AG04449 (cell line): ENCODE measurements around the gene USP31.

Source experiments
- CTCF ChIA-PET: fragments of 350-600 bp; formaldehyde crosslinking; extraction: SDS; loops from one replicate; lab custom pipeline; 2021; ENCODE audit warnings: antibody characterized with exemption; lab: Yijun Ruan, JAX
- POLR2A ChIA-PET: fragments of 400-600, 350-600 bp; formaldehyde crosslinking; extraction: SDS; loops from one replicate; lab custom pipeline; 2020; ENCODE audit warnings: antibody characterized with exemption, inconsistent platforms; lab: Yijun Ruan, JAX
- DNase-seq: peaks from one replicate; pipeline ENCODE4 v3.0.0-alpha.2; 2010; ENCODE audit warnings: low read depth, low spot score
- H3K4me3 ChIP-seq: 2 replicates; pipeline ENCODE4 v1.5.1; 2011; ENCODE audit warnings: low read depth, mild to moderate bottlenecking, control low read depth, low read length
- TF ChIP-seq, protein P1 (sequence below): IDR thresholded peaks from one replicate; pipeline ENCODE4 v1.5.1; 2011; ENCODE audit warnings: mild to moderate bottlenecking, moderate library complexity, low read length, control low read depth, inconsistent platforms; ENCODE audit not compliant: insufficient read depth; ENCODE audit errors: missing control alignments

The USP31 gene

DNA sequence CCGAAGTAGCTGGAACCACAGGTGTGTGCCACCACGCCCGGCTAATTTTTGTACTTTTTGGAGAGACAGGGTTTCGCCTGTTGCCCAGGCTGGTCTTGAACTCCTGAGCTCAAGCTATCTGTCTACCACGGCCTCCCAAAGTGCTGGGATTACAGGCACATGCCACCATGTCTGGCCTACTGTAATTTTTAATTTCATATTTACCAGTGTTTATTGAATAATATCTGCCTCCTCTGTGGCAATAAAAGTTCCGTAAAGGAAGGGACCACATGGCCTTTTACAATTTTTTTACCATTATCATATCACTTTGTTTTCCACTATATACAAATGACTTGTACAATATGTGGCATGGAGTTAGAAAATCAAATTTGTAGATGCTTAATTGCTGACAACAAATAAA, 7.8 kb downstream of the USP31 start:
- no peak overlapping the region for H3K4me3 ChIP-seq
- TF ChIP-seq, protein P1, sequence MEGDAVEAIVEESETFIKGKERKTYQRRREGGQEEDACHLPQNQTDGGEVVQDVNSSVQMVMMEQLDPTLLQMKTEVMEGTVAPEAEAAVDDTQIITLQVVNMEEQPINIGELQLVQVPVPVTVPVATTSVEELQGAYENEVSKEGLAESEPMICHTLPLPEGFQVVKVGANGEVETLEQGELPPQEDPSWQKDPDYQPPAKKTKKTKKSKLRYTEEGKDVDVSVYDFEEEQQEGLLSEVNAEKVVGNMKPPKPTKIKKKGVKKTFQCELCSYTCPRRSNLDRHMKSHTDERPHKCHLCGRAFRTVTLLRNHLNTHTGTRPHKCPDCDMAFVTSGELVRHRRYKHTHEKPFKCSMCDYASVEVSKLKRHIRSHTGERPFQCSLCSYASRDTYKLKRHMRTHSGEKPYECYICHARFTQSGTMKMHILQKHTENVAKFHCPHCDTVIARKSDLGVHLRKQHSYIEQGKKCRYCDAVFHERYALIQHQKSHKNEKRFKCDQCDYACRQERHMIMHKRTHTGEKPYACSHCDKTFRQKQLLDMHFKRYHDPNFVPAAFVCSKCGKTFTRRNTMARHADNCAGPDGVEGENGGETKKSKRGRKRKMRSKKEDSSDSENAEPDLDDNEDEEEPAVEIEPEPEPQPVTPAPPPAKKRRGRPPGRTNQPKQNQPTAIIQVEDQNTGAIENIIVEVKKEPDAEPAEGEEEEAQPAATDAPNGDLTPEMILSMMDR = no peak
- no peak for DNase-seq
- CTCF ChIA-PET = interaction anchor here (1.0 kb wide), 1 partner anchor 9 kb away, joined by 4 read pairs; no protein-coding TSS in a partner anchor
- POLR2A ChIA-PET = no interaction called here

DNA sequence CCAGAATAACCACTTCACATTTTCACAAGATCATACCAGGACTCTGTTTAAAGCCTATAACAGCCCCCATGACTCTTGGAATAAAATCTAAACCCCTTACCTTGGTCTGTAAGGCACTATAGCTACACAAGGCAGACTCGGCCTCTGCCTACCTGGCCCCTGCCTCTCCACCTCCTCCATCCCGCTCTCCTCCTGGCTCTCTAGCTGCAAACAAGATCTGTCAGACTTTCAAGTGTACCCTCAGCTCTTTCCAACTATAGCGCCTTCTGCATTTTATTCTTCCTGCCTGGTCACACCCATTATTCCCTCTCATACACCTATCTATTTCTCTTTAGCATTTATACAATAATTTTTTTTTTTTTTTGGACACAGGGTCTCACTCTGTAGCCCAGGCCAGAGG, 8.2 kb downstream of the USP31 start:
- ChIA-PET CTCF (interaction anchor here (1.0 kb wide), 1 partner anchor 9 kb away, joined by 4 read pairs; no protein-coding TSS in a partner anchor), POLR2A (no interaction called here)
- no peak for DNase-seq
- H3K4me3 ChIP-seq = no peak overlapping the region
- TF ChIP-seq, protein P1 = no peak

DNA sequence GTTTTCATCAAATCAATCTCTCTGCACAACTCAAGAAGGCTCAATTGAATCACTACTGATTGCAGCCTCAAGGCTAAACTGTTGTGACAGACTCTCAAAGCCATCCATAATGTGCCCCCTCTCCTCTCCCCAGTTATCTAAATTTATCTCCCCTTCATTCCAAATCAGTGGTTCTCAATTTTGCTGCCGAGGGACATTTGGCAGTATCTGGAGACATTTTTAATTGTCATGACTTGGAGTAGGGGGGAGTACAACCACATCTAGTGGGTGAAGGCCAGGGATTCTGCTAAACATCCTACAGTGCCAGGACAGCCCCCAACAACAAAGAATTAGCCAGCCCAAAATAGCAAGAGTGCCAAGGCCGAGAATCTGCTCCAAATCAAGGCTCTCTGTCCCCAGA, 9.1 kb downstream of the USP31 start:
- H3K4me3 ChIP-seq = no peak overlapping the region
- DNase-seq = no peak
- ChIA-PET POLR2A (no interaction called here), CTCF (interaction anchor here (1.4 kb wide), 1 partner anchor 294 kb away, joined by 3 read pairs; no protein-coding TSS in a partner anchor)
- TF ChIP-seq, protein P1 = no peak

DNA sequence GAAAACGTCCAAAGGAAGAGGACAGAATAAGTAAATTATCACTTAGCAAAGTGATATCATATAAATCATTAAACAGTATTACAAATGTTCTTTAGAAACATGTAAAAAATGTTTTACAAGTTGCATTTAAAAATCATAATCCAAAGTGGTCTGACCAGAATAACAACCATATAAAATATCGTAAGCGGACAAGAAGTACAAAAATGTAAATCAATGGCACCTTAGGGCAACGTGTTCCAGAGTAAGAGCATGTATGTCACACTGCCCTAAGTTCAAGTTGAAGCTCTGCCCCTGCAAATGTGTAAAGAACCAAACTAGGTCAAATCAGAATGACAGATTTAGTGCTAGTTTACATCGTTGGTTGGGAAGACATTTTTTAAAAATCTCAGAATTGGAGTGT, 11.4 kb downstream of the USP31 start:
- TF ChIP-seq, protein P1 = no peak
- DNase-seq = no peak
- H3K4me3 ChIP-seq = no peak overlapping the region
- CTCF ChIA-PET = no interaction called here
- POLR2A ChIA-PET = no interaction called here

DNA sequence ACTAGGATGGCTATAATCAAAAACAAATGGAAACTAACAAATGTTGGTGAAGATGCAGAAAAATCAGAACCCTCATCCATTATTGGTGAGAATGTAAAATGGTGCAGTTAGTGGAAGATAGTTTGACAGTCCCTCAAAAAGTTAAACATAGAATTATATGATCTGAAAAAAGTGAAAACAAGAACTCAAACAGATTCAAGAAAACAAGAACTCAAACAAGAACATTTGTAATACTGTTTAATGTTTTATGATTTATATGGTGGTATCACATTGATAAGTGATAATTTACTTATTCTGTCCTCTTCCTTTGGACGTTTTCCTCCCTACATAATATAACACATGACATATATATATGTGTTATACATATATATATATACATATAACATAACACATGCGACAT, 12.0 kb downstream of the USP31 start:
- TF ChIP-seq, protein P1 = no peak
- ChIA-PET CTCF (no interaction called here), POLR2A (no interaction called here)
- no peak for DNase-seq
- H3K4me3 ChIP-seq = no peak overlapping the region

DNA sequence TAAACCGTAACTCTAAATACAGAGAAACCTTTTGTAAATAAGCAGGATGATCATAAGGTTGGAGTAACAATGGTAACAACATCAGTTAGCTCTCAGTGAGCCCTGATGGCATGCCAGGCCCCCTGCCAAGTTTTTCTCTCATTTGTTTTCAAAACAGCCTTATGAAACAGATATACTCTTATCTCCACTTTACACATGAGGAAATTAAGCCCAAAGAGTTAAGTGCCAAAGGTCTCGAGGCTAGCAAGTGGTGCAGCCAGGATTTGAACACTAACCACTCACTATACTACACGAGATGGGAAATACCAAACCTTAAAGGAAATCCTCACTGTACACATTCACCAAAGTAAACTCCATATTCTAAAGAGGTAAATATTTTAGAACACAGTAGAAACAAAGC, 15.0 kb downstream of the USP31 start:
- DNase-seq = no peak
- TF ChIP-seq, protein P1 = no peak
- no peak overlapping the region for H3K4me3 ChIP-seq
- ChIA-PET CTCF (interaction anchor here (1.0 to 4.2 kb wide), 2 partner anchors 46 to 301 kb away, joined by 3 to 28 read pairs; no protein-coding TSS in a partner anchor), POLR2A (no interaction called here)
